ENCODE data around the gene ZNF526.

- TF ChIP-seq CTCF (IDR thresholded peaks at IDR 0.05; ENCODE audit: poor library complexity, severe bottlenecking) (no peak), REST (IDR thresholded peaks at IDR 0.05; ENCODE audit: borderline replicate concordance) (no peak), EP300 (conservative IDR thresholded peaks at IDR 0.05; ENCODE audit: poor library complexity, severe bottlenecking) (no peak), EZH2 (IDR thresholded peaks at IDR 0.05; ENCODE audit: borderline replicate concordance, insufficient read depth, low read length, poor library complexity, severe bottlenecking) (no peak), RAD21 (conservative IDR thresholded peaks at IDR 0.05) (no peak), POLR2AphosphoS5 (IDR thresholded peaks at IDR 0.05) (no peak), SMC3 (conservative IDR thresholded peaks at IDR 0.05; ENCODE audit: poor library complexity) (no peak), TAF1 (IDR thresholded peaks at IDR 0.05; ENCODE audit: low read depth) (no peak), MXI1 (conservative IDR thresholded peaks at IDR 0.05; ENCODE audit: poor library complexity, severe bottlenecking) (no peak)
Measured at GRCh38 chr19:42177686-42178019, 42.5 kb upstream of the ZNF526 start.

Data from neural cell (in vitro differentiated cells).